K562 treated with DMSO at 1 percent for 12 hours (cell line): Measurements from ENCODE around the gene KBTBD3. TPM values are rescaled to one million over a fixed set of nuclear protein-coding genes. Genes with fewer than 3 reads are reported as not detected.

Experiments
- total RNA-seq: library from RNA; unstranded; fragments of 300-600 nt; gene quantifications from 2 replicates; pipeline ENCODE4 v1.2.3, GENCODE V29; 2022; ENCODE audit not compliant: insufficient read depth

The KBTBD3 gene, protein sequence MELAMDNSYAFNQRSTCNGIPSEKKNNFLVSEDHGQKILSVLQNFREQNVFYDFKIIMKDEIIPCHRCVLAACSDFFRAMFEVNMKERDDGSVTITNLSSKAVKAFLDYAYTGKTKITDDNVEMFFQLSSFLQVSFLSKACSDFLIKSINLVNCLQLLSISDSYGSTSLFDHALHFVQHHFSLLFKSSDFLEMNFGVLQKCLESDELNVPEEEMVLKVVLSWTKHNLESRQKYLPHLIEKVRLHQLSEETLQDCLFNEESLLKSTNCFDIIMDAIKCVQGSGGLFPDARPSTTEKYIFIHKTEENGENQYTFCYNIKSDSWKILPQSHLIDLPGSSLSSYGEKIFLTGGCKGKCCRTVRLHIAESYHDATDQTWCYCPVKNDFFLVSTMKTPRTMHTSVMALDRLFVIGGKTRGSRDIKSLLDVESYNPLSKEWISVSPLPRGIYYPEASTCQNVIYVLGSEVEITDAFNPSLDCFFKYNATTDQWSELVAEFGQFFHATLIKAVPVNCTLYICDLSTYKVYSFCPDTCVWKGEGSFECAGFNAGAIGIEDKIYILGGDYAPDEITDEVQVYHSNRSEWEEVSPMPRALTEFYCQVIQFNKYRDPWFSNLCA
- 2.9 TPM in 2 replicates for total RNA-seq

DNA sequence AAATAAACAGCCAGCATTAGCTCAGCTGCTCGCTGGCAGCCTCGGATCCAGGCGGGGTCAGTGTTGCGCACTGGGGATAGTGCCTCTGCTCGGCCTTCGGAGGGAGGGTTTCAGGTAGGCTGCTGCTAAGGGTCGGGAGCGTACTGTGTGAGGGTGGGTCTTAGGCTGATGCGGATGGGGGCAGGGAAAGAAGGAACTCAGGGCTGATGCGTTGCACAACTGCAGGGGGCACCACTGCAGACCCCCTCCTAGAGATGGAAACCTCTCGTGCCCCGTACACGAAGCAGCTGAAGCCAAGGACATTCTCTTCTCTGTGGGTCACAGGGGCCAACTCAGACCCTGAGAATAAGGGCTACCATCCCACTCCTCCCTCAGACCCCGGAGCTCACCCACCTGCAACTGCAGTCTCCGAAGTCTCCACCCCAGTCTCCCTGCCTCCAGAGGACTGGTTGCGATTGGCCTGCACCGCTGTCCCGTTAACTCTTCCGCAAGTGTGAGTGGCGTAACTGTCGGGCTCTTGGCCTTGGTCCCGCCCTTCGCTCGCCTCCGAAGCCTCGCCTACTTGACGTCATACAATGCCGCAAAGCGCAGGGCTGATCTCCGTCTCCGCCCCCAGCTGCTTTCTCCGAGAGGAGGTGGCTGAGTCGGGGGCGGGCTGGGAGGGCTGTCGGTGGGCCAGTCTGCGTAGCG lies at the start of gene KBTBD3:
Gene KBTBD3, minus strand, starts transcription at position 429 of the 690 bp plus-strand sequence. CDS start 18,250 bp downstream, outside the sequence.

DNA sequence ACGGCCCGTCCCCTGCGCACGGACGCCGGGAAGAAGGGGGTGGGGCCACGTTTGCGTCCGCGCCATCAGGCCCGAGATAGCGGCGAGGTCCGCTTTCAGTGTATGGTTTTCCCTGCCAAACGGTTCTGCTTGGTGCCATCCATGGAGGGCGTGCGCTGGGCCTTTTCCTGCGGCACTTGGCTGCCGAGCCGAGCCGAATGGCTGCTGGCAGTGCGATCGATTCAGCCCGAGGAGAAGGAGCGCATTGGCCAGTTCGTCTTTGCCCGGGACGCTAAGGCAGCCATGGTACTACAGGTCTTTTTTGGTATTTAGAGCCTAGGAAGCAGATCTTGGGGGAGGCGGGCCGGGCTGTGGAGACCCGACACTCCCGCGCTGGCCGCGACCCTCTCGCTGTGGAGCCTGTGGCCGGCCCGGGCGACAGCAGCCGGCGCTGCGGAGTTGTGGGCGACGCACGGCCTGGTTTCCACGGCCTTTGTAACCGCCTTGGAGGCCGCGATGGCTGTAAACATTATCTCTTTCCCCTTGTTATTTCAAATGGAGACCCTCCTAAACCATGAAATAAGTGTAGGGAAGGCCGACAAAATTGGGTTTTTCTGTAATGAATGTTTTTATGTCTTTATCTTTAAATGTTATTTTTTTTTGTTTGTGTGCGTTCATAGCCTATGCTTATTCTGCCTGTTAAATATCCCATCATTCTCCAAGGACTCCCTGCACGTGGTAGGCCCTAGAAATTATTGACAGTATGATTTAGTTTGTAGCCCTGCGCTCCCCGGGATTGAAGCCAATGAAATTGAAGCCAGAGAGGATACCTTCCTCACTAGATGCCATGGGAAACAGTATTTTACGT lies 685 bp upstream of the KBTBD3 start, which contains the start of gene AASDHPPT:
Gene AASDHPPT, plus strand, starts transcription at position 54 of the 847 bp plus-strand sequence. Its CDS starts 49 bp downstream, at position 103.

DNA sequence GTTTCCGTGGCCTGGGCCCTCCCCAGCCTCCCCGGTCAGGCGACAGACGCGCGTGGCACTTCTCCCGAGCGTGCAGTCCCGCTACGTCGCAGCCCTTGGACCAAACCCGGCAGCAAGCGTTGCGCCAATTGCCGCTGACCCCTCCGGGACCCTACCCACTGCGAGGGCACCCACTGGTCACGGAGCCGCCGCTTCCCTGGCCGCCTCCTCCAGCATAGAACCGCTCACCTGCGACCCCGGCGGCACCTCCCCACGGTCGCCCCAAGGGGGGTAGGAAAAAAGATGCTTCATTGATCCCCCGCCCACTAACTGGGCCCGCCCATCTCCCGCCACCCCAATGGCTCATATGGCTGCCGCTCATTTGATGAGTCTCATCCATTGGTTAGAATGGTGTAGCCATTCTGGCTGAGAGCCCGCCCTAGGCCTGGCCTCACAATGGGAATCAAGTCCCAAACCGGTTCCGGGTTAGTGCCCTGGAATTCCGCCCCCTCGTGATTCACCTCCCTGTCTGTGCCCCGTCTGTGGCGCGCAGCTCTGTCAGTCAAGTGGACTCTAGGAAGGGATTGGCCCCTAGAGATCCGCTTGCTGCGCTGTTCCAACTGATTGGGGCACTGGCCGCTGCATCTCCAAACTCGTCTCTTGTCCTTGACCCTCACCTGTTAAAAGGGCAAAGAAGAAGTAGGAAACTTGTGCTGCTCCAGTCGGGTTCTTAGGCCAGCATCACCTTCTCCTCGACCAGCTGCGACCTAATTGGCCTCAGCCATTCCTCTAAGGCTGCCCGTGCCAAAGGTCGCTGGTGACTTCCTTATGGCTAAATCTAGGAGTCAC lies 55.0 kb downstream of the KBTBD3 start, which contains the start of gene MSANTD4:
Gene MSANTD4, minus strand, starts transcription at position 274 of the 828 bp plus-strand sequence. CDS start 11,323 bp downstream, outside the sequence.

Other genes starting within 250 kb of the KBTBD3 start
- gene MSANTD4, start 55.1 kb downstream of the KBTBD3 start, total RNA-seq = 2.3 and 10.6 TPM in 2 replicates
- 11.7 and 24.9 TPM in 2 replicates for gene AASDHPPT, start 315 bp upstream of the KBTBD3 start, total RNA-seq